Measurements from ENCODE around the gene AIPL1. TPM values are rescaled to one million over a fixed set of nuclear protein-coding genes. Genes with fewer than 3 reads are reported as not detected.
A peak's percentile ranks its signal among the peaks of the same experiment; 100 is the strongest.

Gene AIPL1
- total RNA-seq, 3 donors from 2014 or later = not detected

GRCh38 chr17:6413065-6413464 is 21.9 kb downstream of the AIPL1 start:
- no peak for TF ChIP-seq CTCF (IDR thresholded peaks at IDR 0.05)
- H3K9me3 ChIP-seq = no peaks in the 10 kb centered on the region
- DNase-seq (no peak), ATAC-seq (peak; percentile 26)
- H3K36me3 ChIP-seq (ENCODE audit: low read depth) = no peaks in the 10 kb centered on the region
- H3K4me3 ChIP-seq = no peak overlapping the region
- H3K4me1 ChIP-seq (ENCODE audit: low read depth) = no peaks in the 10 kb centered on the region
- intact Hi-C loops (cut with DNase I, micrococcal nuclease) = no loop called here

DNA sequence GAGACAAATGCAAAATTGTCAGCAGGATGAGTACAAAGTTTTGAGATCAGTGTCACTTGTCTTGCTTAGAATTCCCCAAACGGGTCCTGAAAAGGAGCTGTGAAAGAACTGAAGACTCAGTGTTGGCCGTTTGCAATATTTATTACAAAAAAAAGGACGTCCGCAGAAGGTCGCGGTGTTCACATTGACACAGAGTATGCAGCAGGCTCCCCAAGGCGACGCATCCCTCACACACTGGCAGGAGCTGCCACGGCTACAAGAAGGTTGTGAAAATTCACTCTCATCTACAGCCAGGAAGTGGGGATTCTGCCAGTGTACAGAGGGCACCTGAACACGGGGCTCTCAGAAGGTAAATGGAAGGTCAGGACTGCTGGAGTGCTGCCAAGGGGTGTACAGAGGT is 26.2 kb downstream of the AIPL1 start:
- no peak for TF ChIP-seq CTCF (IDR thresholded peaks at IDR 0.05)
- intact Hi-C loops (cut with DNase I, micrococcal nuclease) = no loop called here

GRCh38 chr17:6408276-6408675 is 26.6 kb downstream of the AIPL1 start:
- intact Hi-C loops (cut with DNase I, micrococcal nuclease) = no loop called here
- H3K36me3 ChIP-seq (ENCODE audit: low read depth) = no peaks in the 10 kb centered on the region
- TF ChIP-seq CTCF (IDR thresholded peaks at IDR 0.05) = no peak
- DNase-seq (no peak), ATAC-seq (no peak)
- no peaks in the 10 kb centered on the region for H3K4me1 ChIP-seq (ENCODE audit: low read depth)
- H3K4me3 ChIP-seq = no peak overlapping the region
- no peaks in the 10 kb centered on the region for H3K9me3 ChIP-seq

More for the DNA sequence above, 26.2 kb downstream of the AIPL1 start:
- H3K9me3 ChIP-seq = no peaks in the 10 kb centered on the region
- no peaks in the 10 kb centered on the region for H3K36me3 ChIP-seq (ENCODE audit: low read depth)
- DNase-seq (no peak), ATAC-seq (no peak)
- H3K4me3 ChIP-seq = no peak overlapping the region
- H3K4me1 ChIP-seq (ENCODE audit: low read depth) = no peaks in the 10 kb centered on the region

- Histone ChIP-seq H3K36me3 (ENCODE audit: low read depth) (no peaks in the 10 kb centered on the region), H3K4me3 (no peak overlapping the region), H3K4me1 (ENCODE audit: low read depth) (no peaks in the 10 kb centered on the region), H3K9me3 (no peaks in the 10 kb centered on the region)
- no peak for TF ChIP-seq CTCF (IDR thresholded peaks at IDR 0.05)
- intact Hi-C loops (cut with DNase I, micrococcal nuclease) = no loop called here
- DNase-seq (no peak), ATAC-seq (no peak)
These were observed 32.7 kb downstream of the AIPL1 start for GRCh38 chr17:6402258-6402657.

- Histone ChIP-seq H3K4me3 (no peak overlapping the region), H3K9me3 (no peaks in the 10 kb centered on the region), H3K4me1 (ENCODE audit: low read depth) (no peaks in the 10 kb centered on the region), H3K36me3 (ENCODE audit: low read depth) (no peaks in the 10 kb centered on the region)
- TF ChIP-seq CTCF (IDR thresholded peaks at IDR 0.05) = no peak
- DNase-seq (no peak), ATAC-seq (no peak)
- intact Hi-C loops (cut with DNase I, micrococcal nuclease) = no loop called here
These were observed 36.0 kb downstream of the AIPL1 start for GRCh38 chr17:6398955-6399354.

DNA sequence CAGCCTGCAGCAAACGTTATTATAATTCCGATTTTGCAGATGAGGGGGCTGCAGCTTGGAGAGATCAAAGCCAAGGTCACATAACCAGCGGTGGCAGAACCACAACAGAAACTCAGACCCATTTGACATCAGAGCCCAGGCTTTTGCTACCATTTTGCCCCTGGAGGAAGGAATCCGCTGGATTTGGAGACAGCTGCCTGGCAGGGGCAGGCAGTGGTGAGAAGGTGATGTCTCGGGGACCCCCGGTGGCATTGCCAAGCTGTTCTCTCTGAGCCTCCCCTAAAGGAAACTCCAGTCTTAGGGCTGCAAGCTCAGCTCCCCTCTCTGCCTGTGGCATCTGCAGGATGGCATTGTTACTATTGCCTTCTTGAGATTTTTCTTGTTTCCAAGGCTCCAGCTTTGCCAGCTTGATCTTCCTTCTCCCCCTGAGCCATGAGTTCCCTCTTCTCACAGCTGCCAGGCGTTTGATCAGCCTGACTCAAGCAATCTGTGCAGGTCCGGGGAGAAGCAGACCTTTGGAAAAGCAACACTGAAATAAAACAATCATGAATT is 40.8 kb downstream of the AIPL1 start:
- no peaks in the 10 kb centered on the region for H3K36me3 ChIP-seq (ENCODE audit: low read depth)
- no peaks in the 10 kb centered on the region for H3K9me3 ChIP-seq
- TF ChIP-seq CTCF (IDR thresholded peaks at IDR 0.05) = no peak
- H3K4me3 ChIP-seq = no peak overlapping the region
- no peak for DNase-seq
- H3K4me1 ChIP-seq (ENCODE audit: low read depth) = no peaks in the 10 kb centered on the region
- ATAC-seq = no peak
- intact Hi-C loops (cut with DNase I, micrococcal nuclease) = no loop called here
